WTC11 (cell line): ENCODE measurements around the gene ACAD9. TPM values are rescaled to one million over a fixed set of nuclear protein-coding genes. Genes with fewer than 3 reads are reported as not detected.

Source experiments
- ATAC-seq: fragments of 200-7000 bp; cut with Tn5 transposase; 2 replicates; pipeline ENCODE4 v1.10.0; 2021; ENCODE audit warnings: mild to moderate bottlenecking, moderate library complexity
- CTCF ChIA-PET: fragments of 300-600 bp; sonication (Branson Sonifier 250); formaldehyde crosslinking; loops from one replicate; lab custom pipeline; 2021; ENCODE audit warnings: antibody characterized with exemption; lab: Charles Lee
- POLR2A ChIA-PET: fragments of 350-600 bp; sonication (Branson Sonifier 250); formaldehyde crosslinking; loops from one replicate; lab custom pipeline; 2021; ENCODE audit warnings: antibody characterized with exemption; lab: Charles Lee
- DNase-seq: peaks from one replicate; pipeline ENCODE4 v3.0.0; 2021; ENCODE audit warnings: low spot score
- H3K27ac Mint-ChIP-seq: 2 replicates; pipeline ENCODE4 v1.8.0; 2021; ENCODE audit warnings: mixed read lengths
- H3K27me3 Mint-ChIP-seq: 2 replicates; pipeline ENCODE4 v1.8.0; 2021; ENCODE audit warnings: low read depth, mild to moderate bottlenecking, moderate library complexity, mixed read lengths
- H3K36me3 Mint-ChIP-seq: 2 replicates; pipeline ENCODE4 v1.8.0; 2021; ENCODE audit warnings: mixed read lengths
- H3K4me1 Mint-ChIP-seq: 2 replicates; pipeline ENCODE4 v1.8.0; 2022; ENCODE audit warnings: mixed read lengths
- H3K4me3 Mint-ChIP-seq: 2 replicates; pipeline ENCODE4 v1.8.0; 2021; ENCODE audit warnings: mild to moderate bottlenecking, moderate library complexity, mixed read lengths
- H3K9me3 Mint-ChIP-seq: 2 replicates; pipeline ENCODE4 v1.8.0; 2021; ENCODE audit warnings: mixed read lengths
- AR ChIP-seq: fragments of 250-450 bp; sonication (Bioruptor Pico); IDR thresholded peaks from 2 replicates; pipeline ENCODE4 v1.9.0; 2021; ENCODE audit warnings: mild to moderate bottlenecking
- ATF2 ChIP-seq: sonication (generic); formaldehyde crosslinking; IDR thresholded peaks from 2 replicates; pipeline ENCODE4 v1.8.1; 2022; ENCODE audit warnings: low read depth, missing genetic modification reagents, borderline replicate concordance
- E2F1 ChIP-seq: sonication (generic); formaldehyde crosslinking; IDR thresholded peaks from 2 replicates; pipeline ENCODE4 v1.8.0; 2022; ENCODE audit warnings: mild to moderate bottlenecking, missing genetic modification reagents
- E2F5 ChIP-seq: sonication (generic); formaldehyde crosslinking; IDR thresholded peaks from 2 replicates; pipeline ENCODE4 v1.8.1; 2022; ENCODE audit warnings: mild to moderate bottlenecking, moderate library complexity, missing genetic modification reagents
- FOXP1 ChIP-seq: sonication (generic); formaldehyde crosslinking; IDR thresholded peaks from 2 replicates; pipeline ENCODE4 v1.8.0; 2022; ENCODE audit warnings: missing genetic modification reagents, mild to moderate bottlenecking, moderate library complexity, borderline replicate concordance
- IRF2 ChIP-seq: sonication (generic); formaldehyde crosslinking; IDR thresholded peaks from 2 replicates; pipeline ENCODE4 v1.8.0; 2022; ENCODE audit warnings: low read depth, missing genetic modification reagents, borderline replicate concordance
- NFYB ChIP-seq: sonication (generic); formaldehyde crosslinking; conservative IDR thresholded peaks from 2 replicates; pipeline ENCODE4 v1.8.0; 2022; ENCODE audit warnings: low read depth, missing genetic modification reagents
- OVOL2 ChIP-seq: fragments of 250-450 bp; sonication (Bioruptor Pico); IDR thresholded peaks from 2 replicates; pipeline ENCODE4 v1.9.0; 2021; ENCODE audit warnings: mild to moderate bottlenecking, borderline replicate concordance
- PREB ChIP-seq: sonication (generic); formaldehyde crosslinking; IDR thresholded peaks from 2 replicates; pipeline ENCODE4 v1.8.1; 2022; ENCODE audit warnings: mild to moderate bottlenecking, missing genetic modification reagents, moderate library complexity, borderline replicate concordance
- PRRX2 ChIP-seq: fragments of 250-450 bp; sonication (Bioruptor Pico); IDR thresholded peaks from 2 replicates; pipeline ENCODE4 v1.8.0; 2021; ENCODE audit warnings: mild to moderate bottlenecking
- SOX15 ChIP-seq: fragments of 250-450 bp; sonication (Bioruptor Pico); IDR thresholded peaks from 2 replicates; pipeline ENCODE4 v1.9.0; 2021; ENCODE audit warnings: mild to moderate bottlenecking
- STAT6 ChIP-seq: sonication (generic); formaldehyde crosslinking; conservative IDR thresholded peaks from 2 replicates; pipeline ENCODE4 v1.8.1; 2023; ENCODE audit warnings: mild to moderate bottlenecking, low read depth, missing genetic modification reagents, moderate library complexity
- TCF7 ChIP-seq: sonication (generic); formaldehyde crosslinking; IDR thresholded peaks from 2 replicates; pipeline ENCODE4 v1.8.0; 2022; ENCODE audit warnings: mild to moderate bottlenecking, low read depth, missing genetic modification reagents, moderate library complexity
- ZNF396 ChIP-seq: fragments of 250-450 bp; sonication (Bioruptor Pico); IDR thresholded peaks from 2 replicates; pipeline ENCODE4 v1.8.0; 2021; ENCODE audit warnings: mild to moderate bottlenecking, moderate library complexity, borderline replicate concordance
- total RNA-seq: library from RNA; stranded (reverse); gene quantifications from 3 replicates; pipeline ENCODE4 v1.2.3, GENCODE V29; 2021

Gene ACAD9
- total RNA-seq, 1 experiment from 2014 or later: 31.2 TPM

- CTCF ChIA-PET: interaction anchor here (0.6 to 1.0 kb wide), 2 partner anchors 13 to 81 kb away, joined by 3 read pairs; no protein-coding TSS in a partner anchor
Observed at GRCh38 chr3:128889139-128889894, 9.9 kb downstream of the ACAD9 start.

GRCh38 chr3:128895843-128896697 lies 16.6 kb downstream of the ACAD9 start:
- no peaks in the 10 kb centered on the region for H3K27me3 Mint-ChIP-seq
- no peaks in the 10 kb centered on the region for H3K9me3 Mint-ChIP-seq
- ATAC-seq (no peak), DNase-seq (no peak)
- no peak for TF ChIP-seq STAT6 (CRISPR knock-in tag)
- TF ChIP-seq SOX15 (CRISPR knock-in tag): no peak
- TF ChIP-seq NFYB: no peak
- TF ChIP-seq E2F5 (CRISPR knock-in tag): no peak
- TF ChIP-seq PRRX2 (CRISPR knock-in tag): no peak
- TF ChIP-seq AR (CRISPR knock-in tag): no peak
- no peak for TF ChIP-seq TCF7 (CRISPR knock-in tag)
- no peak for TF ChIP-seq PREB
- no peak for TF ChIP-seq IRF2 (CRISPR knock-in tag)
- no peak for TF ChIP-seq FOXP1 (CRISPR knock-in tag)
- TF ChIP-seq OVOL2: no peak
- TF ChIP-seq ZNF396 (CRISPR knock-in tag): no peak
- TF ChIP-seq E2F1 (CRISPR knock-in tag): no peak
- ChIA-PET CTCF (interaction anchor here (0.6 kb wide), 1 partner anchor 332 kb away, joined by 3 read pairs; no protein-coding TSS in a partner anchor), POLR2A (no interaction called here)
- no peaks in the 10 kb centered on the region for H3K4me1 Mint-ChIP-seq
- peaks cover 54% of the 10 kb centered on the region for H3K36me3 Mint-ChIP-seq
- H3K4me3 Mint-ChIP-seq: no peak overlapping the region
- H3K27ac Mint-ChIP-seq: no peak overlapping the region

More at GRCh38 chr3:128889139-128889894, 9.9 kb downstream of the ACAD9 start:
- TF ChIP-seq ATF2 (no peak), E2F5 (CRISPR knock-in tag) (no peak), PRRX2 (CRISPR knock-in tag) (no peak)
- H3K4me3 Mint-ChIP-seq: no peak overlapping the region
- H3K36me3 Mint-ChIP-seq: peaks cover 13% of the 10 kb centered on the region
- no peaks in the 10 kb centered on the region for H3K9me3 Mint-ChIP-seq
- DNase-seq (no peak), ATAC-seq (no peak)
- H3K27me3 Mint-ChIP-seq: no peaks in the 10 kb centered on the region
- POLR2A ChIA-PET: no interaction called here
- no peak overlapping the region for H3K27ac Mint-ChIP-seq
- H3K4me1 Mint-ChIP-seq: no peaks in the 10 kb centered on the region
